B cell (primary cell): Measurements from ENCODE around the gene NUFIP1. TPM values are rescaled to one million over a fixed set of nuclear protein-coding genes. Genes with fewer than 3 reads are reported as not detected.

Source experiments
- ATAC-seq: fragments of 200-7000 bp; cut with Tn5 transposase; one replicate; pipeline ENCODE4 v1.10.0; 2021; ENCODE audit warnings: low read depth, mild to moderate bottlenecking, moderate number of reproducible peaks, moderate library complexity
- CTCF ChIA-PET: fragments of 350-600 bp; sonication (Branson Sonifier 250); formaldehyde crosslinking; loops from one replicate; lab custom pipeline; 2021; ENCODE audit warnings: antibody characterized with exemption, inconsistent platforms; lab: Charles Lee
- POLR2A ChIA-PET: fragments of 350-600 bp; sonication (Branson Sonifier 250); formaldehyde crosslinking; loops from one replicate; lab custom pipeline; 2021; ENCODE audit warnings: antibody characterized with exemption; lab: Charles Lee
- DNase-seq: peaks from one replicate; pipeline ENCODE4 v3.0.0; 2013
- H2AFZ ChIP-seq: 2 replicates; pipeline ENCODE4 v1.6.1; 2012; ENCODE audit warnings: mild to moderate bottlenecking, low read depth, low read length; ENCODE audit not compliant: insufficient read depth, poor library complexity, severe bottlenecking
- H3K27ac ChIP-seq, 2 donors: 1 replicate in 1 of 2; 2 replicates in 1 of 2; pipeline ENCODE4 v1.5.1; 2012 to 2013; ENCODE audit warnings: low read length in 2 of 2, mild to moderate bottlenecking in 2 of 2, moderate library complexity in 1 of 2
- H3K27me3 ChIP-seq, 4 experiments: fragments of 200-600 bp in 1 of 4; sonication (generic) in 1 of 4; replicated peaks in 1 of 4; 1 replicate in 2 of 4; 2 replicates in 2 of 4; pipeline versions ENCODE4 v1.6.1 to v1.7.0; 2013 to 2016; ENCODE audit warnings: low read length in 3 of 4, mild to moderate bottlenecking in 2 of 4, mixed read lengths in 1 of 4, moderate library complexity in 1 of 4; ENCODE audit not compliant: insufficient read depth in 4 of 4, control insufficient read depth in 3 of 4; ENCODE audit errors: control extremely low read depth in 1 of 4
- H3K36me3 ChIP-seq, 2 experiments: replicated peaks in 1 of 2; 1 replicate in 1 of 2; 2 replicates in 1 of 2; pipeline versions ENCODE4 v1.6.1 to v1.7.1; 2013; ENCODE audit warnings: low read length in 1 of 2; ENCODE audit not compliant: insufficient read depth in 2 of 2, control insufficient read depth in 1 of 2; ENCODE audit errors: control extremely low read depth in 1 of 2, extremely low read depth in 1 of 2
- H3K4me1 ChIP-seq, 2 donors: fragments of 200-600 bp in 1 of 2; sonication (generic) in 1 of 2; 1 replicate in 1 of 2; 2 replicates in 1 of 2; pipeline versions ENCODE4 v1.5.1 to v1.6.1; 2013 to 2017; ENCODE audit warnings: low read length in 2 of 2; ENCODE audit not compliant: control insufficient read depth in 2 of 2, insufficient read depth in 2 of 2
- H3K4me2 ChIP-seq: replicated peaks from 2 replicates; pipeline ENCODE3; 2012; ENCODE audit warnings: mild to moderate bottlenecking, low read depth, low read length; ENCODE audit not compliant: poor library complexity, severe bottlenecking
- H3K4me3 ChIP-seq, 5 experiments: fragments of 200-600 bp in 1 of 5; sonication (generic) in 1 of 5; 1 replicate in 3 of 5; 2 replicates in 2 of 5; pipeline versions ENCODE4 v1.5.1 to v1.7.0; 2011 to 2016; ENCODE audit warnings: low read length in 4 of 5, mild to moderate bottlenecking in 4 of 5, low read depth in 2 of 5, control low read depth in 1 of 5, moderate library complexity in 1 of 5; ENCODE audit not compliant: insufficient read depth in 1 of 5; ENCODE audit errors: control extremely low read depth in 1 of 5, extremely low read depth in 1 of 5
- H3K79me2 ChIP-seq: fragments of 200-600 bp; sonication (generic); one replicate; pipeline ENCODE4 v1.6.0; 2016; ENCODE audit warnings: low read length; ENCODE audit not compliant: control insufficient read depth, insufficient read depth
- H3K9ac ChIP-seq: fragments of 200-600 bp; sonication (generic); 2 replicates; pipeline ENCODE4 v1.6.1; 2017; ENCODE audit warnings: mild to moderate bottlenecking, low read length, moderate library complexity
- H3K9me3 ChIP-seq, 3 donors: one replicate each; pipeline versions ENCODE4 v1.6.1 to v1.7.1; 2013; ENCODE audit warnings: low read length in 2 of 3; ENCODE audit not compliant: control insufficient read depth in 2 of 3, insufficient read depth in 1 of 3; ENCODE audit errors: control extremely low read depth in 1 of 3
- H4K20me1 ChIP-seq: 2 replicates; pipeline ENCODE4 v1.6.0; 2012; ENCODE audit warnings: mild to moderate bottlenecking, low read length; ENCODE audit not compliant: insufficient read depth, control insufficient read depth, poor library complexity, severe bottlenecking
- H3K27ac Mint-ChIP-seq: one replicate; pipeline ENCODE4 v1.8.0; 2021; ENCODE audit warnings: mixed read lengths
- H3K27me3 Mint-ChIP-seq: one replicate; pipeline ENCODE4 v1.8.0; 2021; ENCODE audit warnings: mixed read lengths
- H3K4me1 Mint-ChIP-seq: one replicate; pipeline ENCODE4 v1.8.0; 2021; ENCODE audit warnings: mixed read lengths
- H3K4me3 Mint-ChIP-seq: one replicate; pipeline ENCODE4 v1.8.0; 2021; ENCODE audit warnings: mixed read lengths
- H3K9me3 Mint-ChIP-seq: one replicate; pipeline ENCODE4 v1.8.0; 2022; ENCODE audit warnings: mixed read lengths; ENCODE audit not compliant: insufficient read depth
- CTCF ChIP-seq: fragments of 200-600 bp; IDR thresholded peaks from one replicate; pipeline ENCODE4 v1.8.0; 2022; ENCODE audit warnings: antibody characterized with exemption, mild to moderate bottlenecking
- EZH2 ChIP-seq: IDR thresholded peaks from 2 replicates; pipeline ENCODE4 v1.6.1; 2012; ENCODE audit warnings: borderline replicate concordance, low read depth, mild to moderate bottlenecking, moderate library complexity, low read length; ENCODE audit not compliant: insufficient read depth, poor library complexity, severe bottlenecking
- WGBS: methylation state at CpG from one replicate; pipeline ENCODE4 v1.1.5; 2013; ENCODE audit warnings: missing lambda C conversion rate; ENCODE audit not compliant: insufficient coverage; 5-methylcytosine and 5-hydroxymethylcytosine counted together
- intact Hi-C: fragments of 100-400 bp; cut with micrococcal nuclease; formaldehyde crosslinking; loops from one replicate; pipeline ENCODE4 v1.10.0; 2022
- polyA plus RNA-seq: library from polyadenylated mRNA; depleted of rRNA; stranded (reverse); fragments of >200 nt; gene quantifications from 2 replicates; pipeline ENCODE4 v1.2.3, GENCODE V29; 2012
- total RNA-seq, 2 donors: library from RNA; stranded (reverse); fragments of 120-200 nt in 1 of 2; gene quantifications; 1 replicate in 1 of 2; 2 replicates in 1 of 2; pipeline versions ENCODE4 v1.2.3 to v1.2.4, GENCODE V29; 2013 to 2022

NUFIP1 gene
- total and polyA plus RNA-seq, 2 donors (not counting 1 experiment from before 2014, with no cell fraction given), result 2.2 to 4.7 TPM

DNA sequence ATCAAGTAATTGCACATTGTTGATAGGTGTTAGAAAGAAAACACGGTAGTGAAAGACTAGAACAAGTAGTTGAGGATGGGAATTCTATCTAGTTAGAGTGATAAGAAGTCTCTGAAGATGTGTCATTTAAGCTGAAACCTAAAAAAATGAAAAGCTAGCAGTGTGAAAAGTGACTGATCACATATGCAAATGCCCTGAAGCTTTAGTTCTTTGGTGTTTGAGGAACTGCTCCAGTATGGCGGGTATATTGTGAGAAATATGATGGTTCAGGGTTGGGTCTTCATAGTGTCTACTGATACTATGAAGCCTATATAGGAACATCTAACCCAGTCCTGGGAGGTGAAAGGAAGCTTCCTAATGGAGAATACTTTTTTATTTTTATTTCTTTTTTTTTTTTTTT lies 45.1 kb upstream of the NUFIP1 start:
- CTCF ChIA-PET, result interaction anchor here (1.1 kb wide), 1 partner anchor 13 kb away, joined by 4 read pairs; no protein-coding TSS in a partner anchor
- POLR2A ChIA-PET, result no interaction called here
- ATAC-seq (no peak), DNase-seq (no peak)
- Mint-ChIP-seq H3K9me3 (no peaks in the 10 kb centered on the region), H3K27me3 (no peaks in the 10 kb centered on the region), H3K4me3 (no peak overlapping the region), H3K27ac (no peak overlapping the region), H3K4me1 (no peaks in the 10 kb centered on the region)
- TF ChIP-seq EZH2, result no peak
- TF ChIP-seq CTCF, result no peak
- H2AFZ ChIP-seq, result no peak overlapping the region
- no peaks in the 10 kb centered on the region for H3K79me2 ChIP-seq
- H3K9me3 ChIP-seq, result no peaks in the 10 kb centered on the region
- WGBS, result 82% methylated on average over 1 of the region's 2 CpGs
- no peaks in the 10 kb centered on the region for H4K20me1 ChIP-seq
- H3K36me3 ChIP-seq, result peaks cover 4 to 6% of the 10 kb centered on the region in 2 experiments
- H3K9ac ChIP-seq, result no peak overlapping the region
- intact Hi-C loops, result no loop called here
- no peak overlapping the region for H3K4me3 ChIP-seq
- no peaks in the 10 kb centered on the region for H3K27me3 ChIP-seq
- no peak overlapping the region for H3K4me2 ChIP-seq
- H3K4me1 ChIP-seq, result no peaks in the 10 kb centered on the region
- H3K27ac ChIP-seq, result no peak overlapping the region

DNA sequence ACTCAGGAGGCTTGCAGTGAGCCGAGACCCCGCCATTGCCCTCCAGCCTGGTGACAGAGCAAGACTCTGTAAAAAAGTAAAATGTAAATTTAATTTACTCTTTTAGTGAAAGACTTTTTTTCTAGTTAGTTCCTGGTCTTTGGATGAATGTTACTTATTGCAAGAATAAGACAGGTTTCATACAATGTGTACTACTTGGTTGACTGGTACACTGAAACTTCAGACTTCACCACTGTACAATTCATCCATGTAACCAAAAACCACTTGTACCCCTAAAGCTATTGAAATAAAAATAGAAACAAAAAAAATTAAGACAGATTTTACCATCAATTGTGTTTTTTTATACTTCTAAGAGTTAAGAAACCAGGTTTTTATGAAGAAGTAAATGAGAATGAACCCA lies 35.6 kb upstream of the NUFIP1 start:
- Mint-ChIP-seq H3K4me1 (no peaks in the 10 kb centered on the region), H3K27me3 (no peaks in the 10 kb centered on the region), H3K4me3 (no peak overlapping the region), H3K27ac (no peak overlapping the region), H3K9me3 (no peaks in the 10 kb centered on the region)
- no CpG with 5 or more reads among the region's 2 CpGs for WGBS
- Histone ChIP-seq H3K27me3 (no peaks in the 10 kb centered on the region), H3K4me2 (no peak overlapping the region), H3K9ac (no peak overlapping the region), H3K4me3 (no peak overlapping the region), H3K27ac (no peak overlapping the region), H4K20me1 (no peaks in the 10 kb centered on the region), H3K36me3 (peaks cover 21 to 38% of the 10 kb centered on the region in 2 experiments), H2AFZ (no peak overlapping the region), H3K79me2 (no peaks in the 10 kb centered on the region), H3K4me1 (no peaks in the 10 kb centered on the region), H3K9me3 (no peaks in the 10 kb centered on the region)
- ChIA-PET POLR2A (no interaction called here), CTCF (no interaction called here)
- ATAC-seq, result no peak
- intact Hi-C loops, result no loop called here
- no peak for DNase-seq
- TF ChIP-seq CTCF (no peak), EZH2 (no peak)
